Rectal smooth muscle tissue (tissue), 1 donor: Measurements from ENCODE around the gene CGB5.
"Not testable (repeated sequence)": the region's sequence is repeated elsewhere in the genome, so short reads cannot be mapped to it uniquely, and the experiment has no call there.

ENCODE experiments used
- H3K27ac ChIP-seq: one replicate; pipeline ENCODE4 v1.7.0; 2013; ENCODE audit warnings: low read depth, low read length, inconsistent platforms
- H3K27me3 ChIP-seq: one replicate; pipeline ENCODE4 v1.7.0; 2013; ENCODE audit warnings: low read length; ENCODE audit not compliant: control insufficient read depth, insufficient read depth
- H3K36me3 ChIP-seq: one replicate; pipeline ENCODE4 v1.7.0; 2013; ENCODE audit warnings: low read length; ENCODE audit not compliant: control insufficient read depth, insufficient read depth
- H3K4me1 ChIP-seq: one replicate; pipeline ENCODE4 v1.7.0; 2013; ENCODE audit warnings: low read length; ENCODE audit not compliant: control insufficient read depth, insufficient read depth
- H3K4me3 ChIP-seq: one replicate; pipeline ENCODE4 v1.7.0; 2013; ENCODE audit warnings: low read length
- H3K9ac ChIP-seq: one replicate; pipeline ENCODE4 v1.7.0; 2013; ENCODE audit warnings: low read length

Gene CGB5

GRCh38 chr19:49050376-49051033 lies 6.9 kb downstream of the CGB5 start:
- not testable (repeated sequence) for H3K9ac ChIP-seq, H3K4me3 ChIP-seq, H3K27ac ChIP-seq, H3K36me3 ChIP-seq, H3K4me1 ChIP-seq, H3K27me3 ChIP-seq

GRCh38 chr19:49056101-49056901 lies 12.7 kb downstream of the CGB5 start:
- Histone ChIP-seq H3K9ac (no peak overlapping the region), H3K27me3 (peaks cover 20% of the 10 kb centered on the region), H3K4me3 (peak overlapping the region; percentile 73), H3K4me1 (no peaks in the 10 kb centered on the region), H3K27ac (no peak overlapping the region), H3K36me3 (no peaks in the 10 kb centered on the region)

- peak overlapping the region; percentile 73 for H3K4me3 ChIP-seq
- H3K27ac ChIP-seq, H3K36me3 ChIP-seq, H3K4me1 ChIP-seq, H3K9ac ChIP-seq: not testable (repeated sequence)
- peaks cover 20% of the 10 kb centered on the region for H3K27me3 ChIP-seq
These were observed 13.4 kb downstream of the CGB5 start for GRCh38 chr19:49056902-49057596.

DNA sequence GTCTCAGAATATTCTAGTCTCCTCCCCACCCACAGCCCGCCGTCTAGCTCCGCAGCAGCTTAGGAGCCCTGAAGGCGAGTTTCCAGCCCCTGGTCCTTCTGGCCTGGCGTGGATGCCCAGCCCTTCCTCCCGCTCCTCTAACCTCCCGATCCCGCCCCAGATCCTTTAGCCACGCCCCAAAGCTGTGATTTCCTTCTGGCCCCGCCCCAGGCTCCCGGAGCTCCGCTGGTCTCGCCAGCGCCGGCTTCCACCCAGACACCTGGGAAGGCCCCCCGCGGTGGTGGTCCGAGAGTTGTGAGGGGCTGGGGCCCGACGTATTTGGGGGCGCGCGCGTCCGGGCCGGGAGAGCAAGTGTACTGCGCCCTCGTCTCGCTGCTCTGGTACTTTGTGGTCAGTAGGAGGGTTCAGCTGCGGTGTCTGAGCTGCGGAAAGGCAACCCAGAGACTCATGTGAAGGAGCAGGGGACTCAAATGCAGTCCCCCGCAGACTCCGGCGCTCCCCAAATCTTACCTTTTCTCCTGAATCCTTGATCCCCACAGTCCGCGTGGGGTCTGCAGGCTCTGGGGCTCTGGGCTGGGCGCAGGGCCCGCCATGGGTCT lies 14.1 kb downstream of the CGB5 start, which contains the start of gene CGB7:
Gene CGB7 (minus strand): TSS at position 114 of the 599 bp plus-strand sequence. CDS start 2,374 bp downstream, outside the sequence.
- Histone ChIP-seq H3K27me3 (peaks cover 20% of the 10 kb centered on the region), H3K27ac (no peak within 1 kb of the TSS), H3K36me3 (no peaks in the 10 kb centered on the region), H3K9ac (no peak within 1 kb of the TSS), H3K4me1 (no peaks in the 10 kb centered on the region), H3K4me3 (peak within 1 kb of the TSS; percentile 73)

- Histone ChIP-seq H3K4me1 (no peaks in the 10 kb centered on the region), H3K27ac (no peak overlapping the region), H3K36me3 (no peaks in the 10 kb centered on the region), H3K27me3 (peaks cover 20% of the 10 kb centered on the region), H3K9ac (no peak overlapping the region), H3K4me3 (no peak overlapping the region)
These were observed 14.9 kb downstream of the CGB5 start for GRCh38 chr19:49058562-49058961.

DNA sequence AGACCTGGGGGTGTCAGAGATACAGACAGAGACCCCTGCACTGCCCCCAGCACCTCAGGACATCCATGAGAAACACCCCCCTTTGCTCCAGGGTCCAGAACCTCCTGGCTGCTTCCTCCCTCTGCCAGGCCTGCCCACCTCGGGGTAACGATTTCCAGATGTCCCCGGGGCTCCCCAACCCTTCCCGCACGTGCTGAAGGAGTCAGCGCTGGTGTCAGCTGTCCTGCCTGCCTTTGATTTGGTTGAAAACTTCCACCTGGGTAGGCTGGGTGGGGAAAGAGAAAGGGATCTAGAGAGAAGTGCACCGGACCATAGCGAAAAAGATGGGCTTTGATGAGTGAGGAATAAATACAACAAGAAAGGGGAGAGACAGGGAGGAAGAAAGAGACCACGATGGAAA lies 15.4 kb downstream of the CGB5 start:
- no peaks in the 10 kb centered on the region for H3K36me3 ChIP-seq
- H3K27ac ChIP-seq = no peak overlapping the region
- H3K4me3 ChIP-seq = no peak overlapping the region
- peaks cover 22% of the 10 kb centered on the region for H3K27me3 ChIP-seq
- no peaks in the 10 kb centered on the region for H3K4me1 ChIP-seq
- no peak overlapping the region for H3K9ac ChIP-seq

DNA sequence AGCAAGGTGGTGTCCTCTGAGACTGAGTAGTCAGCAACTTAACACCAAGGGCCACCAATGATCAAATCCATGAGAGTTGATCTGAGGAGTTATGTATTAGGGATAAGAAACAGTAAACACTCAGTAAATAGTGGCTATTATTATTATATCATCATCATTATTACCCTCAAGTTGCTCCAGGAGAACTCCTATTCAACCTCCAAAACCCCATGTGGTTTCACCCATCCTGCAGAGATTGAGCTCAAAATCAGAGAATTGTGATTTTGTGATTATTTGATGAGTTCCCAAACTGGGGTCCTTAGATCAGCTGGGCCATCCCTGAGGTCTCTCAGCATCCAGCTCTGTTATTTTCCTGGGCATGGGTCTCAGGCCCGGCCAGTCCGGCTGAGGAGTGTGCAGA lies 17.4 kb downstream of the CGB5 start:
- H3K9ac ChIP-seq = no peak overlapping the region
- H3K36me3 ChIP-seq = no peaks in the 10 kb centered on the region
- no peak overlapping the region for H3K4me3 ChIP-seq
- no peak overlapping the region for H3K27ac ChIP-seq
- H3K27me3 ChIP-seq = peaks cover 28% of the 10 kb centered on the region
- H3K4me1 ChIP-seq = no peaks in the 10 kb centered on the region

DNA sequence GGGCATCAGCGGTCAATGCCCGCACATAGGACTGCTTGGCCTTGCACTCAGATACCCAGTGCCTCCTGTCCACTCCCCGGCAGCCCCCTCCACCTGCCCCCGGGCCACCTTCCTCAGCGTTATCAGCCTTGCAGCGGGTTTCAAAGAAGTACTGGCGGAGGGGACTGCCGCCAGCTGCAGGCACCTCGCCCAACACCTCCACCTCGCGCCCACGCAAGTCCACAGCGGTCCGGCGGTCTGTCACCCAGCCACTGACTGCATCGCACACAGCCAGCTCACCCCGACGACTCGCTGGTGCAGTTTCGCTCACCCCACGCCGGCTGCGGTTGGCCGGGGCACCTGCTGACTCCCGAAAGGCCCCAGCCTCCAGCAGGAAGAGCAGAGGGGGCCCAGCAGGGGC lies 17.8 kb downstream of the CGB5 start:
- no peaks in the 10 kb centered on the region for H3K36me3 ChIP-seq
- peaks cover 30% of the 10 kb centered on the region for H3K27me3 ChIP-seq

DNA sequence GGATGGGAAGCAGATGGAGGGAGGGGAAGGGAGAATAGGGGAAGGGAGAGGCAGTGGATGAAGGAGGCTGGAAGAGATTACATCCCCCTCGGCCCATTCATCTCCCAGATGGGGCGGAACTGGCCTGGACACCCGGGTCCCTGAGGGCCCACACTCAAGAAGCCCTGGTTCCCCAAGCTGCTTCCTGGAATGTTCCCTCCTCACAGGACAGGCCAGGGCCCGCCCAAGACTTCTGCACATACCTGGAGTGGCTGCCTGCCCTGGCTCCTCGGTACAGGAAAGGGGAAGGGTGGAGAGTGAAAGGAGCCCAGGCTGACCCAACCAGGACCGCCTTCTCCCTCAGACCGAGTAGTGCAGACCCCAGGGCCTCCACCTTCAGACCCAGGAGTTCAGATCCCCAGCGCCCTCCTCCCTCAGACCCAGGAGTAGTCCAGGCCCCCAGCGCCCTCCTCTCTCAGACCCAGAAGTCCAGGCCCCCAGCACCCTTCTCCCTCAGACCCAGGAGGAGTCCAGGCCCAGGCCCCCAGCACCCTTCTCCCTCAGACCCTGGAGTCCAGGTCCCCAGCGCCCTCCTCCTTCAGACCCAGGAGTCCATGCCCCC lies 20.5 kb downstream of the CGB5 start:
- Histone ChIP-seq H3K27ac (no peak overlapping the region), H3K36me3 (no peaks in the 10 kb centered on the region), H3K4me1 (no peaks in the 10 kb centered on the region), H3K27me3 (peaks cover 16% of the 10 kb centered on the region), H3K4me3 (no peak overlapping the region), H3K9ac (no peak overlapping the region)

More for the DNA sequence above, 17.8 kb downstream of the CGB5 start:
- Histone ChIP-seq H3K9ac (no peak overlapping the region), H3K4me3 (no peak overlapping the region), H3K27ac (no peak overlapping the region), H3K4me1 (no peaks in the 10 kb centered on the region)

GRCh38 chr19:49064768-49065611 lies 21.3 kb downstream of the CGB5 start, which contains the start of gene NTF4:
Gene NTF4 (minus strand): TSS chr19:49064818. CDS start chr19:49061997, 2,821 bp downstream.
- Histone ChIP-seq H3K27ac (no peak within 1 kb of the TSS), H3K4me3 (no peak within 1 kb of the TSS), H3K4me1 (no peaks in the 10 kb centered on the region), H3K27me3 (peaks cover 16% of the 10 kb centered on the region), H3K36me3 (no peaks in the 10 kb centered on the region), H3K9ac (no peak within 1 kb of the TSS)

DNA sequence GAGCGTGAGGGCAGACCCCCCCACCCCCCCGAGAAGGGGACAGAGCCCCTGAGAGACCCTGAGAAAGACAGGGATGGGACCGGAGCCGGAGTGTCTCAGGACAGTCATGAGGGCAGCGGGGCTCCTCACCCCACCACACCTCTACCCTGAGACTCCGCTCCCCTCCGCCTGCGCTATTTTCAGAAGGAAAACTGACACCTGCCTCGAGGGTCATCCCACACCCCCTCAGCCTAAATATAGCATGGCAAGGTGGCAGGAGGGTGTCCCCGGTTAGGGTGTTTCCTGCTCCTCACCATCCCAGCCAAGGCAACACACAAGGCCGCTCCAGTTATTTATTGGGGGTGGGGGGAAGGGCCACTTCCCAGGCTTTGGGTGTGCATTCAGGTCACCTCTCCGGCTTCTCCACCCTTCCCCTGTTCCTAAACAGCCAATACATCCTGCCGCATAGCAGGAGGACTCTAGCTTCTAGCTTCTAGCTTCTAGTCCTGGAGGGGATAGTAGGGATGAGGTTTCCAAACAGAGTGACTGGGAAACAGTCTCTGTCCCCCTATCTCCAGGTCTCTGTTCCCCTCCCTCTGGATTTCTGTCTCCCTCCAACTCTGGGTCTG lies 22.4 kb downstream of the CGB5 start:
- H3K9ac ChIP-seq = no peak overlapping the region
- H3K27me3 ChIP-seq = peaks cover 16% of the 10 kb centered on the region
- no peaks in the 10 kb centered on the region for H3K4me1 ChIP-seq
- H3K36me3 ChIP-seq = no peaks in the 10 kb centered on the region
- H3K4me3 ChIP-seq = no peak overlapping the region
- no peak overlapping the region for H3K27ac ChIP-seq
